Large intestine (tissue), 3 donors: Measurements from ENCODE around the gene ARTN. TPM values are rescaled to one million over a fixed set of nuclear protein-coding genes. Genes with fewer than 3 reads are reported as not detected.

ENCODE experiments used
- DNase-seq, 2 donors: peaks; one replicate each; pipeline versions ENCODE4 v3.0.0 to v3.0.0-alpha.2; 2013
- H3K27ac ChIP-seq: one replicate; pipeline ENCODE4 v1.5.1; 2013; ENCODE audit warnings: low read length
- H3K27me3 ChIP-seq: 2 replicates; pipeline ENCODE4 v1.6.1; 2013; ENCODE audit warnings: low read length; ENCODE audit not compliant: control insufficient read depth, insufficient read depth
- H3K36me3 ChIP-seq: 2 replicates; pipeline ENCODE4 v1.6.1; 2013; ENCODE audit warnings: low read length; ENCODE audit not compliant: control insufficient read depth, insufficient read depth
- H3K4me1 ChIP-seq: one replicate; pipeline ENCODE4 v1.6.1; 2013; ENCODE audit warnings: low read length; ENCODE audit not compliant: control insufficient read depth, insufficient read depth
- H3K4me3 ChIP-seq: one replicate; pipeline ENCODE4 v1.5.1; 2013; ENCODE audit warnings: low read length
- H3K9me3 ChIP-seq: one replicate; pipeline ENCODE4 v1.6.1; 2013; ENCODE audit warnings: mild to moderate bottlenecking, low read depth, low read length, moderate library complexity; ENCODE audit not compliant: control insufficient read depth
- WGBS: methylation state at CpG from one replicate; pipeline ENCODE4 v1.1.5; 2013; ENCODE audit warnings: low lambda C conversion rate; ENCODE audit not compliant: insufficient coverage; 5-methylcytosine and 5-hydroxymethylcytosine counted together
- polyA plus RNA-seq: library from polyadenylated mRNA; unstranded; fragments of 120-200 nt; gene quantifications from one replicate; pipeline ENCODE4 v1.2.1, GENCODE V29; 2013

The ARTN gene
- polyA plus RNA-seq, 1 donor = 1.4 TPM

DNA sequence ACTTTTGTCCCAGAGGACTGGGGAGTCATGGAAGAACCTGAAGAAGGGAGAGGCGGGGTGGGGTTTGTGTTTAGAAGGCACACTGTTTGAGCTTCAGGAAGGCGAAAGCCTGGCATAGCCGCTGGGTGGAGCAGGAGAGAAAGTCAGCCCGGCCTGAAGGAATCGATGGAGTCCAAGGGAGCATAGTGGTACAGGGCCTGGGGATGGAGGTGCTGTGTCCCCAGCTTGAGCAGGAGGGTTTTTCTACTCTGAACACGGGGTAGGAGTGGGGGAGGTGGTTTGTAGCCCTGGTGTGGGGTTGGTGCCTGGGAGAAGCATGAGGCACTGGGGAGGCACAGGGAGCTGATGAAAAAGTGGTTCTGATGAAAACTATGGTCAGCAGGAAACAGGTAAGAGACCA, 53.1 kb downstream of the ARTN start:
- peak in 1 of 2 donors; percentile 51 for DNase-seq
- H3K27ac ChIP-seq = peak overlapping the region; percentile 49

More for the DNA sequence above, 53.1 kb downstream of the ARTN start:
- Histone ChIP-seq H3K27me3 (no peaks in the 10 kb centered on the region), H3K9me3 (no peaks in the 10 kb centered on the region), H3K4me3 (no peak overlapping the region), H3K36me3 (peaks cover 14% of the 10 kb centered on the region), H3K4me1 (peaks cover 37% of the 10 kb centered on the region)
- 60% methylated on average over 1 of the region's 6 CpGs for WGBS

Other genes starting within 250 kb of the ARTN start
- gene ST3GAL3, start 226.3 kb upstream of the ARTN start, polyA plus RNA-seq = 7.7 TPM
- 26.1 TPM for gene IPO13, start 13.1 kb downstream of the ARTN start, polyA plus RNA-seq
- gene DPH2, start 36.2 kb downstream of the ARTN start, polyA plus RNA-seq = 19.9 TPM
- gene ATP6V0B, start 41.2 kb downstream of the ARTN start, polyA plus RNA-seq = 113 TPM
- 37.4 TPM for gene B4GALT2, start 45.4 kb downstream of the ARTN start, polyA plus RNA-seq
- 23.4 TPM for gene CCDC24, start 57.8 kb downstream of the ARTN start, polyA plus RNA-seq
- 3.5 TPM for gene SLC6A9, start 97.7 kb downstream of the ARTN start, polyA plus RNA-seq
- 0.04 TPM for gene KLF17, start 185.0 kb downstream of the ARTN start, polyA plus RNA-seq
- gene KLF18, start 207.8 kb downstream of the ARTN start, polyA plus RNA-seq = not detected